ENCODE measurements around the gene AIF1L.
"Not testable (repeated sequence)": the region's sequence is repeated elsewhere in the genome, so short reads cannot be mapped to it uniquely, and the experiment has no call there.

Gene AIF1L

DNA sequence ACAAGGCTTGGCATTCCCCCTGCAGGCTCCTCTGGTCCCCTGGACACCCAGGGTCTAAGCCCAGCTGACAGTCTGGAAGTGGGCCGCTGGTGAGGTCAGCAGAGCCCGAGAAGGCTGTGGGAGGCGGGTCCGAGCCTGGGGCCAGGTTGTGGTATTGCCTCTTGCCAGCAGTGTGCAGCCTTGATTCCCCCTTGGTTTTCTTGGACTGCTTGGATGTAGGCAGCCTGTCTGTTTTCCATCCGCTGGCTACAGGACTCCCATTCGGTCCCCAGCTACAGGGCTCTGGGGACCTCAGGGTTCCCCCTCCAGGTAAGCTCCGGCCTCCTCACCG, 1.6 kb downstream of the AIF1L start:
- no peak for DNase-seq (ENCODE audit: low read depth in 1 of 2, low spot score in 1 of 2)

DNA sequence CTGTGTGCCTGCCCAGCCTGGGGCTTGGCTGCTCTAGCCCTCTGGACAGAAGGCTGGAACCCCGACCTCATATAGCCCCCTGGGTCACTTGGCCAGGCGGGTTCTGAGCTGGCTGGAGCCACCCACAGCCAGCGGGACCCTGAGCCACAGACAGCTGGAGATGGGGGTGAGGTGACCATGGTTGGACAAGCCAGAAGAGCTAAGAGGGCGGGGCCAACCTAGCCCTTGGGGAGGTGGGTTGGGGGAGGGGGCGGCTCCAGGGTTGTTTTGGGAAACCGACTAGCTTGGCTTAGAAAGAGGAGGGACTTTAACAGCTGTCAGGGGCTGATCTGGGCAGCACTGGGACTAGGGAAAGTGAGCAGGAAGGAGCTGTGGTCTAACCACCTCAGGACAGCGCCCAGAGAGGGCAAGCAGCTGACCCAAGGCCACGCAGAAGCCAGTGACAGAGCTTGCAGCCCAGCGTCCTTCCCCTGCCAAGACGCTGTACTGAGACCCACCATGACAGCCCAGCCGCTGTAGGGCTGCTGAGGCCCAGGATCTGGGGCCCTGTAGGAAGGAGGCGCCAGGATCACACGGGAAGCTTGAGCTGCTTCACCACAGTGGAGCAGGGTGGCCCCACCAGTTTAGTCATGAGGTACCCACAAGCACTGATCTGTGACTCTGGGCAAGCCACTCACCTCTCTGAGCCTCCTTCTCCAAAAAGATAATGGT, 2.2 kb downstream of the AIF1L start:
- no peak for DNase-seq (ENCODE audit: low read depth in 1 of 2, low spot score in 1 of 2)

DNA sequence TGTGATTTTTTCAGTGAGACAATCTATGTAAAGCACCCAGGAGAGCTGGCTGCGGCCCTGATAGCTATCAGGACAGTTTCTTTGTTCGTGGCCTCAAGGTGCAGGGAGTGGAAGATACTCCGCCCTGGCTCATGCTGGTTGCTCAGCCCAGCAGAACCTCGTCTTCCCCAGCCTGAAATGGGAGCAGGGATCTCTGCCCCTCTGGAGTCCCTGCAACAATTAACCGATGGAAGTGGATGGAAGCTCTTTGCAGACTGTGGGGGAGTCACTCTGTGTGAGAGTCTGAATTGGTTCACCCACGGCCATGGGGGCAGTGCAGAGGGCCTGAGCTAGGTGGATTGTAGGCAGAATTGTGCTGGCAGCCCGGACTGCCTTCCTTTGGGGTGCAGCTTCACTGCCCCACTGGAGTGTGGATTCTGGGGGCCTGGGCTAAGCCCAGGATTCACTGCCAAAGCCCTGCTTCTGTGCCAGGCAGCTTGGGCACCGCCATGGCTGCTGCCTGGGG, 2.8 kb downstream of the AIF1L start:
- no peak for DNase-seq (ENCODE audit: low read depth in 1 of 2, low spot score in 1 of 2)

DNA sequence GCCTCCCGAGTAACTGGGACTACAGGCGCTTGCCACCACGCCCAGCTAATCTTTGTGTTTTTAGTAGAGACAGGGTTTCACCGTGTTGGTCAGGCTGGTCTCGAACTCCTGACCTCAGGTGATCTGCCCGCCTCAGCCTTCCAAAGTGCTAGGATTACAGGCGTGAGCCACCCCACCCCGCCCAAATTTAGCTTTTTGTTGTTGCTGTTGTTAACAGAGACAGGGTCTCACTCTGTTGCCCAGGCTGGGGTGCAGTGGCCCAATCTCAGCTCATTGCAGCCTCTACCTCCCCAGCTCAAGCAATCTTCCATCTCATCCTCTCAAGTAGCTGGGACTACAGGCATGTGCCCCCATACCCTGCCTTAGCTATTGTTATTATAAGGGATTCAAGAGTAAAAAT, 3.5 kb downstream of the AIF1L start:
- not testable (repeated sequence) for DNase-seq (ENCODE audit: low read depth in 1 of 2, low spot score in 1 of 2)

DNA sequence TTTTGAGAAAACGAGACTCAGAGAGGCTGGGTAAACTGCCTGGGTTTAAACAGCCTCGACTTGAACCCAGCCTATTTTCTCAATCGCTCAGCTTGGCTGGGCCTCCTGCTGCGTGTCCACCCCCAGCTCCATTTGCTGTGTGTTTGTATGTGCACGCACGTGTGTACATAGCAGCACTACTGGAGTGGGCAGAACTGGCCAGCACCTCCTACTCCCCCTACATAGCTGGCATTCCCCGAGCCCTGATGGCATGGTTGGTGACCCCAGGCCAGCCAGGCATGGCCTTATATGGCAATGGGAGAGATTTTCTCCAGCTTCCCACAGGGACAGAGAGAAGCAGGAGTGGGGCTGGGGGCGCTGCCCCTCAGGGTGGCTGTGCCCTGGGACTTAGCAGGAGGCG, 4.1 kb downstream of the AIF1L start:
- DNase-seq (ENCODE audit: low read depth in 1 of 2, low spot score in 1 of 2) = no peak

DNA sequence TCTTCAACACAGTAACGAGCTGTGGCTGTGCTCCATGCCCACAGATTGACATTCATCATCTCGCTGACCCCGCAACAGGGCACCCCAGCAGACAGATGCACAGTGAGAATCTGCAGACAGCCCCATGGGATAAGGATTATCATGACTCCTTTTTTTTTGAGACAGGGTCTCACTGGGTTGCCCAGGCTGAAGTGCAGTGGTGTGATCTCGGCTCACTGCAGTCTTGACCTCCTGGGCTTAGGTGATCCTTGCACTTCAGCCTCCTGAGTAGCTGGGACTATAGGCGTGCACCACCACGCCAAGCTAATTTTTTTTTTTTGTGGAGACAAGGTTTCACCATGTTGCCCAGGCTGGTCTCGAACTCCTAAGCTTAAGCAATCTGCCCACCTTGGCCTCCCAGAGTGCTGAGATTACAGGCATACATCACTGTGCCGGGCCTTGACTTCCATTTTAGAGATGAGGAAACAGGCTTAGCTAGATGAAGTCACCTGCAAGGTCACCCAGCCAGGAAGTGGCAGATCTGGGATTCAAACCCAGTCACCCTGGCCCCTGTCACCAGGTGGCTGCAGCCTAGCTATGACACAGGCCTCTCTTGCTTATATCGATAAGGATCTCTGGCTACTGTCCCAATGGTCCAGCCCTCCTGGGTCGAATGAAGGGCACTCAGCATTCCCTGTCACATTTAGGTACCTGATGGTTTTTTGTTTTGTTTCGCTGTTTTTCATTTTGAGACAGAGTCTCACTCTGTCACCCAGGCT, 5.1 kb downstream of the AIF1L start:
- no peak for DNase-seq (ENCODE audit: low read depth in 1 of 2, low spot score in 1 of 2)

DNA sequence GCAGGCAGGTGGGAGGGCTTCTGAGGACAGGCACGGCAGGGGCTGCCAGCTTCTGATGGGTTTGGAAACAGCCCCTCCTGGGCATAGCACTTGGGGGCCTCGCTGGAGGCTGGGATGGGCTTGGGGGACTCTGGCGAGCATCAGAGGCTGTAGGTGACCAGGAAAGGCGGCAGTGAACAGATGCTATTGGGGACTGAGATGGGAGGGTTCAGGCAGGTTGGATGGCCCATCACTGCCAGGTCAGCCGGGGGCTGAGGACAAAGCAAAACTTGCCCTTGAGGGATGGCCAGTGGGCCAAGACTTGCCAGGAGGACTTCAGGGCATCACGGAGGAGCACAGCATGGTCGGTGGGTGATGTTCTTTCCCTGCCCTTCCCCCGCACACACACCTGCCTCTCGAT, 6.7 kb downstream of the AIF1L start:
- no peak for DNase-seq (ENCODE audit: low read depth in 1 of 2, low spot score in 1 of 2)

DNA sequence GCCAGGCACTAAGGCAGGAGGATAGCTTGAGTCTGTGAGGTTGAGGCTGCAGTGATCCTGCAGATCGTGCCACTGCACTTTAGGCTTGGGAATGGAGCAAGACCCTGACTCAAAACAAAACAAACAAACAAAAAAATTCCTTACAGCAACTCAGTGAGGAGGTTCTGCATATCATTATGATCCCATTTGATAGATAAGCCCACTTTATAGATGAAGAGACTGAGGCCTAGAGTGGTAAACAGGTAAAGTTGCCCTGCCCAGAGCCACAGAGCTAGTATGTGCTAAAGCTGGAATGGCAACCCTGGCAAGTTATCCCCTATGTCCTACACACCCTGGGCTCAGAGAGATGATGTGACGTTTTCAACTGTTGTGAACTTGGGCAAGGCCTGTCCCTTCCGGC, 7.2 kb downstream of the AIF1L start:
- no peak for DNase-seq (ENCODE audit: low read depth in 1 of 2, low spot score in 1 of 2)

DNA sequence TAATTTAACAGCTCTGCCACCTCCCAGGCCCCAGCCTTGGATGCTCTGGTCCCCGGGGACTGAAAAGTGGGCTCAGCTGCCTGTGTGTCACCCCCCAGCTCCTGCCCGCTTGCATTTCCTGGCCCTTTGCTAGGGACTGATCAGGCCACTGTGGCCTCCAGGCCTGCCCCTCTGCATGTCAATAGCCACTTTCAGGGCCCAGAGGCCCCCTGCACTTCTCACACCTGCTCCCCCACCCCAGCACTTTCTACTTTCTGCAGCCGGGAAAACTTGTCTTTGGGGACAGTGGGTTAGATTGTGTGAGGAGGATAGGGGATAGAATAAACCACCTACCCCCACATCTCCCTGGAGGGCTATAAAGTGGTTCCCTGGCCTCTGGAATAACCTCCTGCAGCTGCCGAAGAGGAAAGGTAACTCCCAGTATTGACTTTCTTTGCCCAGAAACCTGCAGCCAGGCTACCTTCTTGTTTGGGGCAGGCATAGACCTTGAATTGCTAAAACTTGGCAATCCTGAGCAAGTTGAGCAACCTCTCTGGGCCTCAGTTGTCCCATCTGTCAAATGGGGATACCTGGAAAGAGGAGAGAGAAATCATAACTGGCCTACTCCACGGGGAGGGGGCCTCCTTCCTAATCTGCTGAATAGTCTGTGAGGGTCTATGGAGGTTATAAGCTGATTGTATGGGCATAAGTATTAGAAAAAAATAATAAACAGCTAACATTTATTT, 7.8 kb downstream of the AIF1L start:
- no peak for DNase-seq (ENCODE audit: low read depth in 1 of 2, low spot score in 1 of 2)

DNA sequence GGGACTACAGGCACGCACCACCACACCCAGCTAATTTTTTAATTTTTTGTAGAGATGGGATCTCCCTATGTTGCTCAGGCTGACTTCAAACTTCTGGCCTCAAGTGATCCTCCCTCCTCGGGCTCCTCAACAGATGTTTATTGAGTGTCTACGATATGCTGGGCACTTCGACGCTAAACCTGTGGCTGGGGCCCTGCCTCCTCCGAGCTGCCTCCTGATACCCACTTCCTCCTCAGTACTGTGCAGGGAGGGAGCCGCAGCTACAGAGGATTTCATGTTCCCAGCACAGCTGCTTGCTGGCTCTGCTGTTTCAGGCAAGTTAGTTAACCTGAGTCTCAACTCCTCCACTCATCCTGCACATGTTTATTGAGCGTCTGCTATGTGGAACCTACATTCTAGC, 9.6 kb downstream of the AIF1L start:
- DNase-seq (ENCODE audit: low read depth in 1 of 2, low spot score in 1 of 2) = no peak

DNA sequence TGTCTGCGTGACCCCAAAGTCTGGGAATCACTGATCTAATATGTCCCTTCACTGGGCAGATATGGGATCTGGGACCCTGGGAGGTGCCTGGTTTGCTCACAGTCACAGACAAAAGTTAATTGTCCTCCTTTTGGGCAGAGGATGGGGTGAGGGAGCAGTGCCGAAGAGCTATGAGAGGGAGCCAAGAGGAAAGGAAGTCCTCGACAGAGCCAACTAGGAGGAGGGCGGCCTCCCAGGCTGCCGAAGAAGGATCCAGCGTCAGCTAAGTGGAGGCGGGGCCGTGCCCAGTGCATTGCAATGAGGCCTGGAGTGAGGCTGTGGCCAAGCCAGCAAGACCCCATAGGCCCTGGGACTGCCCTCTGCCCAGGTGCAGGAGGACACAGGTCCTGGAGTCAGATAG, 11.4 kb downstream of the AIF1L start:
- no peak for DNase-seq (ENCODE audit: low read depth in 1 of 2, low spot score in 1 of 2)

DNA sequence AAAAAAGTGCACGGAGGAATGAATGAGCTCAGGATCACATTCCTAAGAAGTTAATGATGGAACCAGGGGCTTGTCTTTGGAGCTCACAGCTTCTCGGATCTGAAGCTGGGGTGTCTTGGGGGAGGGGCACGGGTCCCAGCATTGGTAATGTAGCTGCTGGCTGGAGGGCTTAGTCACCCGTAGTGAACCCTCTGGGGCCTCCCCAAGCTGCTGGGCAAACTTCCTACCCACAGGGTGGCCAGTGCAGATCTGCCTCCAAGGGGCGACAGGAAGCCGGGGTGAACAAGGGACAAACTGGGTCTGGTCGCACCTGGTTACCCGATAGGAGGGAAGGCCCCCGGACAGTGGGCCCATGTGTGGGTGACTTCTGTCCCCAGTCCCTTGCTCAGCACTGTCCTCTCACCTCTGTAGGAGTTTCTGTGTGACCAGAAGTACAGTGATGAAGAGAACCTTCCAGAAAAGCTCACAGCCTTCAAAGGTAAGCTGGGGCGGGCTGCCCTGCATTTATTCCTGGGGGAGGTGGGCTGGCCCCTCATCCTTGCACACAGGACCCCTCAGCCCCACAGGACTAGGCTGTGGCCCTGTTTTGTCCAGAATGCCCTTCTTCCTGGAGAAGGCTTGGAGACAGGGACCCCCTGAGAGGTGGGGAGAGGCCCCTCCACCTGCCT, 15.0 kb downstream of the AIF1L start:
- DNase-seq (ENCODE audit: low read depth in 1 of 2, low spot score in 1 of 2) = no peak

DNA sequence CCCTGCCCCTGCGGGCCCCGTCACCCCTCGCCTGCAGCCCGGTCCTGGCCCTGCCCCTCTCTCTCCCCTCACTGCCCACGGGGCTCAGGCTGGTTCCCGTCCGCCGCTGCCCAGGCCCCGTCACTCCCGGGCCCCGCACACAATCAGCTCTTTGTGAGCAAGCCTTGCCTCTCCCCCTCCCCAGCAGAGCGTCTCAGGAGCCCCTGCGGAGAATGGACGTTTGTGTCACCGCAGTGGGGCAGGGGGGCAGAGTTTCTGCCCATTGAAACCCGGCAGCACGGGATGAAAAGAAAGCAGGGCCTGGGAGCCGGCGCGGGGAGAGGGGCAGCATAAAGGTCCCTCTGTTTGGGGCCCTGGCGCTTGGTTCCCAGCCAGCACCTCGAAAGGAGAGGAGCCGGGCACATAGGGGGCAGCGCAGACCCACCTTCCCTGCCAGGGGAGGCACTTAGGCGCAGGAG, 15.6 kb downstream of the AIF1L start:
- DNase-seq (ENCODE audit: low read depth in 1 of 2, low spot score in 1 of 2) = no peak

DNA sequence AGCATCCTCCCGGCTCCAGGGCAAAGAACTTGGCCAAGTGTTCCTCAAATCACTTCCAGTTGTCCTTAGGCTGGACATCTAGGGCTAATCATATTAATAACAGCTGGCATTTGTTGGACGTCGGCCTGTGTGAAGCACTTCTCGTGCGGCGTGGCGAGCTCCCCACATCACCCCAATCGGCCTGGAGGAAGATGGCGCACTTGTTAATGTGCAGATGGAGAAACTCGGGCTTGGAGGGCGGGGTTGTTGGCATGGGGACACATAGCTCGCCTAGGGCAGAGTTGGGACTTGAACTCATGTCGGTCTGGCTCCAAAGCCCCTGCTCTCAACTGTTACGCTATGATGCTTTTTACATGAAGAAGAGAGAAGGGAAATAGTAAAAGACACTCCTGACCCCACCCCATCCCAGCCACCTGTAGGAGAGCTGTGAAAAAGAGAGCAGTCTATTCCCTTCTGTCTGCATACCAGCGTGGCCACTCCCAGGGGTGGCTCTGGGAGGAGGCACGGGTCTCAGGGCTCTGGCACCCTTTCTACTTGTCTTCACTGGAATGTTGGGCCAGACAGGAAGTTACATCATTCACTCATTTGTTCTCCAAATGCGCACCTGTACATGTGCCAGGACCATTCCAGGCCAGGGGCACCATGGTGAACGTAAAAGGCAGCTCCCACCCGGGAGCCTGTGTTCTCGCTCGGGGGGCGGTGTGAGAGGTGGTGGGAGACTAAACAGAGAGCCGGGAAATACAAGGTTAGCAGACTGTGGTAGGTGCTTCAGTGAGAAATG, 16.2 kb downstream of the AIF1L start:
- DNase-seq (ENCODE audit: low read depth in 1 of 2, low spot score in 1 of 2) = no peak

DNA sequence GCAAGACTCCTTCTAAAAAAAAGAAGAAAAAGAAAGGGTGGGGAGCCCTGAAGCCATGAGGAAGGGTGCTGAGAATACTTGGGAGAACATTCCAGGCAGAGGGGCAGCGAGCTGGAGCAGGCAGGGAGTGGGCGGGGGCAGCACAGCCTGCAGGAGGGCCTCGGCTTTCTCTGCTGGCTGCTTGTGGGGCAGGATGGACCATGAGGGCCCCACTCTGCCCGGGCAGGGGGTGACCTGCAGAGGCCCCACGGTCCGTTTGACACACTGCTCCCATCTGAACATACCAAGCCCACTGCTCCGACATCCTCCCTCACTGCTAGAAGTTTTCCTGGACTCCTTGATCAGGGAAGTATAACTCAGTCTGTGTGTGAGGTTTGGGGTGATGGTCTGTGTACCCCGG, 17.3 kb downstream of the AIF1L start:
- no peak for DNase-seq (ENCODE audit: low read depth in 1 of 2, low spot score in 1 of 2)

DNA sequence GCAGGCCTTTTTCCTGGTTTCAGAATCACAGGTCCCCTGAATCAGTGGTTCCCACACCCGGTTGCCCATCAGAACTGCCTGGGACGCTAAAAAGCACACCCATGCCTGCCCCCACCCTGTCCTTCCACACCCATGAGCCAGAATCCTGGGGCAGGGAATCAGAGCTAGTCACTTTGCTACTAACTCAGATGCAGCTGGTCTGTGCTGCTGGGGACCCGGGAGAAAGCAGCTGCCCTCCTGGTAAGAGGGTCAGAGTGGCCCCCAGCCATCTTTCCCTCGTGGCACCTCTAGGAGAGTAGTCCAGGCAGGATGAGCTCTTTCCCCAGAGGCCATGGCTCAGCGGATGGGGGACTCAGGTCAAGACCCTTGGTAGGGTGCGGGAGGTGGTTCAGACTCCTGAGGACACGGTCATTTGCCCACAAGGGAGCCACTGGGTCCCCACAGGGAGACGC, 17.8 kb downstream of the AIF1L start:
- DNase-seq (ENCODE audit: low read depth in 1 of 2, low spot score in 1 of 2) = no peak

DNA sequence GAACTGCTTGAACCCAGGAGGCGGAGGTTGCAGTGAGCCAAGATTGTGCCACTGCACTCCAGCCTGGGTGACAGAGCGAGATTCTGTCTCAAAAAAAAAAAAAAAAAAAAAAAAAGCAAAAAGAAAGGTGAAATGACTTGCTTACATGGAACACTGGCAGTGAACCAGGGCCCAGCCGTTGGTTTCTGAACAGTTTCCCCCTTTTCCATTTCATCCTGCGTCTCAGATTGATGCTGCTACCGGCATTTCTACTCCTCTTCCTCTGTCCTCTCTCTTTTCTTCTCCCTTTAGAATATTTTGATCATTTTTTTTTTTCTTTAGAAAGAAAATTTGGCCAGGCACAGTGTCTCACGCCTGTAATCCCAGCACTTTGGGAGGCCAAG, 19.0 kb downstream of the AIF1L start:
- DNase-seq (ENCODE audit: low read depth in 1 of 2, low spot score in 1 of 2) = not testable (repeated sequence)

DNA sequence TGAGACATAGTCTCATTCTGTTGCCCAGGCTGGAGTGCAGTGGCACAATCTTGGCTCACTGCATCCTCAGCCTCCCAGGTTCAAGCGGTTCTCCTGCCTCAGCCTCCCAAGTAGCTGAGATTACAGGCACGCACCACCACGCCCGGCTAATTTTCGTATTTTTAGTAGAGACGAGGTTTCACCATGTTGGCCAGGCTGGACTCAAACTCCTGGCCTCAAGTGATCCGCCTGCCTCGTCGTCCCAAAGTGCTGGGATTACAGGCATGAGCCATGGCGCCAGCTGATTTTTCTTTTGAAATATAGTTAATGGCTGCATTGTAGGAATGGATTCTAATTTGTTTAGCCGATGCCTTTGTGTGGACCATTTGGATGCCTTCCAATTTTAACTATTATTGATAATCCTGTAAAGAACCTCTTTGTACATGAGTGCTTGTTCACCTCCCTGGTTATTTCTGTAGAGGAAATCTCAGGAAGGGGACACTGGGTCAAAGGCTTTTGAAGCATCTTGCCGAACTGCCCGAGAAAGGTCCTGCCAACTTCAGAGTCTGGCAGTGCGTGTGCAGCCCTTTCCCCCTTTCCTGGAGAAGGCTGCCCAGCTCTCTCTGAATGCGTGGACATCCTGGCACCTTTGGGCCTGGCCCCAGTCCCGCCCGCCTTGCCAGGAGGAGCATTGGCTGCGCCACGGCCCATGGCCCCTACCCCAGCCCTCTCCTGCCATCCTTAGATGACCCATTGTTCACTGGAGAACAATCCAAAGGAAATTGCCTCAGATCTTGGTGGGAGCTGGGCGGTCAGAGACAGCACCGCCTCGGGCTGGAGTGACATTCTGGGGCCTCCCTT, 20.2 kb downstream of the AIF1L start:
- no peak for DNase-seq (ENCODE audit: low read depth in 1 of 2, low spot score in 1 of 2)

DNA sequence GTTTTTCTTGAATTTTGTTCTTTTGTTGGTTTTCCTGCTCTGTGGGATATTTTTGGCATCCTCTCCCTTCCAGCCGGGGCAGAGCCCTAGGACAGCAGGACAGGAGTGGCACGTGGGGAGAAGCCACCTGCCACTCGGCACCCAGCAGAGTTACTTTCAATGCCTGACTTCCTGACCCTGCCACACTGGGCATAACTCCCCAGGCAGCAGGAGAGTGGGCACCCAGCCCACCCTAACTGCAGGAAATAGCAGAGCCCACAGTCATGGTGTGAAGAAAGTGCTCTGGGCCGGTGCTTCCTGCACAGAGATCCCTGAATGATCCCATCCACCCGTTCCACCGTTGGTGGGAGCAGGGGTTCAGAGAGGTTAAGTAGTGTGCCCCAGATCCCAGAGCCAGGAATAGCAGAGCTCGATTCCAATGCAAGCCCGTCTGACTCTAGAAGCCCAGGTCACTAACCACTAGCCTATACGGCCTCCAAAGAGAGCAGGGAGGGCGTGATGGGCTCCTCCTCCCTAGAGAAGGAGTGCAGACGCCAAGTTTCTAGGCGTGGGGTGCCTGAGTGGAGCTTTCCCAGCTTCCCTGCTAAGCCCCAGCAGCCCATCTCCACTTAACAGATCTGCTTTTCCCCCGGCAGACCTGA, 20.9 kb downstream of the AIF1L start:
- DNase-seq (ENCODE audit: low read depth in 1 of 2, low spot score in 1 of 2) = no peak

Data from stimulated activated CD4-positive, alpha-beta T cell treated with anti-CD3 and anti-CD28 coated beads, Interleukin-15, amount 100 ng/mL, for 1 hour (primary cell).